Measurements from ENCODE around the gene BTBD9. TPM values are rescaled to one million over a fixed set of nuclear protein-coding genes. Genes with fewer than 3 reads are reported as not detected.

BTBD9 gene
- total RNA-seq, 1 experiment from 2014 or later = 12.5 TPM

GRCh38 chr6:38168126-38168525 is 471.6 kb downstream of the BTBD9 start:
- Mint-ChIP-seq H3K36me3 (ENCODE audit: insufficient read depth, unreplicated experiment) (peaks cover 6% of the 10 kb centered on the region), H3K27me3 (ENCODE audit: insufficient read depth, unreplicated experiment) (no peaks in the 10 kb centered on the region), H3K9me3 (ENCODE audit: unreplicated experiment) (no peaks in the 10 kb centered on the region), H3K4me1 (ENCODE audit: insufficient read depth, unreplicated experiment) (no peaks in the 10 kb centered on the region), H3K27ac (ENCODE audit: low read depth, unreplicated experiment) (no peak overlapping the region), H3K4me3 (ENCODE audit: unreplicated experiment) (no peak overlapping the region)
- POLR2A ChIA-PET = no interaction called here
- CTCF ChIA-PET = no interaction called here
- TF ChIP-seq CTCF (IDR thresholded peaks at IDR 0.05; ENCODE audit: unreplicated experiment) = no peak
- intact Hi-C loops (cut with micrococcal nuclease) = no loop called here
- no peak for DNase-seq (ENCODE audit: unreplicated experiment)
- no TSS peak for BruUV-seq (replicated peaks)

GRCh38 chr6:38167598-38167997 is 472.1 kb downstream of the BTBD9 start:
- CTCF ChIA-PET = no interaction called here
- H3K27ac Mint-ChIP-seq (ENCODE audit: low read depth, unreplicated experiment) = no peak overlapping the region

GRCh38 chr6:38166411-38167240 is 473.1 kb downstream of the BTBD9 start:
- H3K27ac Mint-ChIP-seq (ENCODE audit: low read depth, unreplicated experiment) = no peak overlapping the region
- ChIA-PET CTCF (no interaction called here), POLR2A (no interaction called here)
- no peak for DNase-seq (ENCODE audit: unreplicated experiment)
- H3K4me3 Mint-ChIP-seq (ENCODE audit: unreplicated experiment) = no peak overlapping the region
- intact Hi-C loops (cut with micrococcal nuclease) = no loop called here
- peaks cover 6% of the 10 kb centered on the region for H3K36me3 Mint-ChIP-seq (ENCODE audit: insufficient read depth, unreplicated experiment)
- no peaks in the 10 kb centered on the region for H3K9me3 Mint-ChIP-seq (ENCODE audit: unreplicated experiment)
- no TSS peak for BruUV-seq (replicated peaks)
- H3K27me3 Mint-ChIP-seq (ENCODE audit: insufficient read depth, unreplicated experiment) = no peaks in the 10 kb centered on the region
- H3K4me1 Mint-ChIP-seq (ENCODE audit: insufficient read depth, unreplicated experiment) = no peaks in the 10 kb centered on the region
- no peak for TF ChIP-seq CTCF (IDR thresholded peaks at IDR 0.05; ENCODE audit: unreplicated experiment)

More at GRCh38 chr6:38167598-38167997, 472.1 kb downstream of the BTBD9 start:
- no peak for TF ChIP-seq CTCF (IDR thresholded peaks at IDR 0.05; ENCODE audit: unreplicated experiment)
- H3K4me3 Mint-ChIP-seq (ENCODE audit: unreplicated experiment) = no peak overlapping the region
- no peaks in the 10 kb centered on the region for H3K9me3 Mint-ChIP-seq (ENCODE audit: unreplicated experiment)
- intact Hi-C loops (cut with micrococcal nuclease) = no loop called here
- POLR2A ChIA-PET = no interaction called here
- H3K36me3 Mint-ChIP-seq (ENCODE audit: insufficient read depth, unreplicated experiment) = peaks cover 6% of the 10 kb centered on the region
- no peaks in the 10 kb centered on the region for H3K4me1 Mint-ChIP-seq (ENCODE audit: insufficient read depth, unreplicated experiment)
- no peaks in the 10 kb centered on the region for H3K27me3 Mint-ChIP-seq (ENCODE audit: insufficient read depth, unreplicated experiment)
- BruUV-seq (replicated peaks) = no TSS peak
- DNase-seq (ENCODE audit: unreplicated experiment) = no peak

GRCh38 chr6:38164671-38165108 is 475.0 kb downstream of the BTBD9 start:
- POLR2A ChIA-PET = interaction anchor here (0.6 kb wide), 1 partner anchor 579 kb away, joined by 3 read pairs; no protein-coding TSS in a partner anchor
- no peak for TF ChIP-seq CTCF (IDR thresholded peaks at IDR 0.05; ENCODE audit: unreplicated experiment)
- Mint-ChIP-seq H3K36me3 (ENCODE audit: insufficient read depth, unreplicated experiment) (peaks cover 6% of the 10 kb centered on the region), H3K9me3 (ENCODE audit: unreplicated experiment) (no peaks in the 10 kb centered on the region), H3K27me3 (ENCODE audit: insufficient read depth, unreplicated experiment) (no peaks in the 10 kb centered on the region), H3K27ac (ENCODE audit: low read depth, unreplicated experiment) (no peak overlapping the region), H3K4me3 (ENCODE audit: unreplicated experiment) (no peak overlapping the region), H3K4me1 (ENCODE audit: insufficient read depth, unreplicated experiment) (no peaks in the 10 kb centered on the region)
- BruUV-seq (replicated peaks) = no TSS peak
- intact Hi-C loops (cut with micrococcal nuclease) = no loop called here
- no peak for DNase-seq (ENCODE audit: unreplicated experiment)
- CTCF ChIA-PET = no interaction called here
